Measurements from ENCODE around the gene PTPN20. TPM values are rescaled to one million over a fixed set of nuclear protein-coding genes. Genes with fewer than 3 reads are reported as not detected.

Gene PTPN20
- total and polyA plus RNA-seq, 4 donors: 0.57 to 7.2 (median 1.7) TPM

- 85 to 89% methylated on average over 5 of the region's 5 CpGs for WGBS, 2 donors
- H3K27ac ChIP-seq (ENCODE audit: low read depth in 1 of 2, low read length in 1 of 2): no peak overlapping the region
- no peaks in the 10 kb centered on the region for H3K36me3 ChIP-seq (ENCODE audit: control insufficient read depth in 4 of 4, insufficient read depth in 4 of 4, low read length in 4 of 4)
- no peaks in the 10 kb centered on the region for H3K27me3 ChIP-seq (ENCODE audit: control insufficient read depth in 3 of 3, insufficient read depth in 3 of 3, low read length in 2 of 3)
- peaks cover 0 to 41% (median 12%) of the 10 kb centered on the region in 5 donors for H3K4me1 ChIP-seq (ENCODE audit: control insufficient read depth in 5 of 5, insufficient read depth in 5 of 5, low read length in 5 of 5)
- TF ChIP-seq CTCF (IDR thresholded peaks at IDR 0.05; ENCODE audit: control extremely low read depth, extremely low read depth): no peak
- H3K4me3 ChIP-seq: no peak overlapping the region
- DNase-seq: no peak
- no peaks in the 10 kb centered on the region for H3K9me3 ChIP-seq (ENCODE audit: control insufficient read depth in 4 of 4, insufficient read depth in 3 of 4, low read length in 3 of 4)
- no peak overlapping the region for H3K9ac ChIP-seq (ENCODE audit: insufficient read depth in 1 of 2, low read length in 2 of 2)
- no peak for ATAC-seq (ENCODE audit: insufficient read depth, low FRiP score)
Observed at GRCh38 chr10:47042199-47042473, 130.9 kb downstream of the PTPN20 start.

- DNase-seq: no peak
- Histone ChIP-seq H3K27me3 (ENCODE audit: control insufficient read depth in 3 of 3, insufficient read depth in 3 of 3, low read length in 2 of 3) (no peaks in the 10 kb centered on the region), H3K4me3 (no peak overlapping the region), H3K4me1 (ENCODE audit: control insufficient read depth in 5 of 5, insufficient read depth in 5 of 5, low read length in 5 of 5) (peaks cover 0 to 38% (median 13%) of the 10 kb centered on the region in 5 donors), H3K36me3 (ENCODE audit: control insufficient read depth in 4 of 4, insufficient read depth in 4 of 4, low read length in 4 of 4) (no peaks in the 10 kb centered on the region), H3K9me3 (ENCODE audit: control insufficient read depth in 4 of 4, insufficient read depth in 3 of 4, low read length in 3 of 4) (no peaks in the 10 kb centered on the region), H3K27ac (ENCODE audit: low read depth in 1 of 2, low read length in 1 of 2) (no peak overlapping the region), H3K9ac (ENCODE audit: insufficient read depth in 1 of 2, low read length in 2 of 2) (no peak overlapping the region)
- 87 to 90% methylated on average over 19 of the region's 19 CpGs for WGBS, 2 donors
- ATAC-seq (ENCODE audit: insufficient read depth, low FRiP score): no peak
- no peak for TF ChIP-seq CTCF (IDR thresholded peaks at IDR 0.05; ENCODE audit: control extremely low read depth, extremely low read depth)
Observed at GRCh38 chr10:47042780-47043750, 131.8 kb downstream of the PTPN20 start.

DNA sequence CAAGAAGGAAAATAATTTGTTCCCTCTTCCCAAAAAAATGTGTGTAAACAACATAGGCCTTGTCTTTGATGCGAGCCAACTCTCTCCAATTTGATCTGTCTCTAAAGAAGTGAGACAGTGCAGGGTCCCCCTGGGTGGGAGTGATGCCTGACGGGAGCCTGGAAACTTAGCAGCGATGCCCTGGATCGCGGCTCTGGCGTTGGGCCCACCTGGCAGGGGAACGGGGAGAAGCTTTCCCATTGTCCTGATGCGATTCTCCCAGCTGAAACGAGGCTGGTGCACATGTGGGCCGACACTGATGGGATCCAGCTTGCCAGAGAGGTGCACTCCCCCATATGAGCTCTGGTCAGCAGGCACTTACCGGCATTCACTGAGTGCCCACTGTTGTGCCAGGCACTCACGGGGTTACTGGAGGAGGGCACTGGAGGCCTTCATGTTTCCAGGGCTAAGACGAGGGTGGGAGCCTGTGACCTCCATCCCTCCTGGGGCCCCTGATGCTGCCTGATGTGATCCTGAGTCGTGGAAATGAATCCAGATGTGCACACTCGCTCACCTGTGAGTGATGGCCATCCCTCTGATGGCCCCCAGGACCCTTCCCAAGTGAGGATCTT is 132.8 kb downstream of the PTPN20 start:
- Histone ChIP-seq H3K27ac (ENCODE audit: low read depth in 1 of 2, low read length in 1 of 2) (no peak overlapping the region), H3K9me3 (ENCODE audit: control insufficient read depth in 4 of 4, insufficient read depth in 3 of 4, low read length in 3 of 4) (no peaks in the 10 kb centered on the region), H3K4me1 (ENCODE audit: control insufficient read depth in 5 of 5, insufficient read depth in 5 of 5, low read length in 5 of 5) (peaks cover 0 to 42% (median 14%) of the 10 kb centered on the region in 5 donors), H3K36me3 (ENCODE audit: control insufficient read depth in 4 of 4, insufficient read depth in 4 of 4, low read length in 4 of 4) (no peaks in the 10 kb centered on the region), H3K4me3 (no peak overlapping the region), H3K9ac (ENCODE audit: insufficient read depth in 1 of 2, low read length in 2 of 2) (no peak overlapping the region), H3K27me3 (ENCODE audit: control insufficient read depth in 3 of 3, insufficient read depth in 3 of 3, low read length in 2 of 3) (no peaks in the 10 kb centered on the region)
- no peak for TF ChIP-seq CTCF (IDR thresholded peaks at IDR 0.05; ENCODE audit: control extremely low read depth, extremely low read depth)
- 76 to 92% methylated on average over 15 of the region's 15 CpGs for WGBS, 2 donors
- ATAC-seq (ENCODE audit: insufficient read depth, low FRiP score): no peak
- DNase-seq: peak in 2 of 3 donors; percentile 36 to 40
